Measurements from ENCODE around the gene RDX. TPM values are rescaled to one million over a fixed set of nuclear protein-coding genes. Genes with fewer than 3 reads are reported as not detected.

RDX gene
- total and polyA plus RNA-seq, 2 donors from 2014 or later = 28.0 to 97.3 TPM

DNA sequence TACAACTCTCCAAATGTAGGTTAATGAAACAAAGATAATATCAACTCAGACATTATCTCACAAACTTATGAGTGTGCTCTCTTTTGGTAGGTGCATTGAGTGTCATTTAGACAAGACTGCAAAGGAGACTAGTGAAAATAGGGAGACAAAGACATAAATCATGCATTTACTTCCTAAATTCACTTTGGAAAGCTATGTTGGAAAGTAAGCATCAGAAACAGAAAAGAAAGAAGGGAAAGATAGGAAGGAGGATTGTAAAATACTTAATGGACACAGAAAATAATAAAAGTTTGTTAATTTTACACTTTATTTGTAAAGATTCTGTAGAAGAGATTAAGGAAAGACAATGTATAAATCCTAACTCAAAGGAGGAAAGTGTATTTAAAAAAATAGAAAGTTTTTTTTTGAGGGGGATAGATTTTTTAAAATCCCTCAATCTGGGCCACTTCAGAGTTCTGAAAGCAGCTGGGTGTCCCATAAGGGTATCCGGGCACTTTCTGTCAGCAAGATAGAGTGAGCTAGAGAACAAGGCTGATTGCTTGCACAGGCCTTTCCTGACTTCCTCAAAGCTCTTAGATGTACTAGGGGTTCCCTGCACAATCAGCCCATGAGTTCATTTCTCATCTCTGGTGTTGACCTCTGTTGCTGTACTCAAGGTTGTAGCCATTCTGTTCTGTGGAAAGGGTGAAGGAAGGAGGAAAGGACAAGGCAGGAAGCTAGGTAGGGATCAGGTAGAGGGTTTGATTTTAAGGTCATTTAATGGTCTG is 22.4 kb upstream of the RDX start:
- Histone ChIP-seq H3K27me3 (ENCODE audit: control insufficient read depth, insufficient read depth, low read length) (no peaks in the 10 kb centered on the region), H3K9me3 (ENCODE audit: control insufficient read depth in 2 of 3, insufficient read depth in 1 of 3, low read length in 3 of 3) (no peaks in the 10 kb centered on the region), H3K4me1 (ENCODE audit: control insufficient read depth in 2 of 3, insufficient read depth in 2 of 3, low read depth in 1 of 3, low read length in 3 of 3) (no peaks in the 10 kb centered on the region), H3K4me3 (ENCODE audit: low read length in 3 of 3) (no peak overlapping the region), H3K9ac (ENCODE audit: low read length in 3 of 3) (no peak overlapping the region), H3K27ac (ENCODE audit: low read depth in 2 of 2, low read length in 2 of 2) (no peak overlapping the region), H3K36me3 (ENCODE audit: control insufficient read depth in 2 of 3, insufficient read depth in 3 of 3, low read length in 3 of 3) (no peaks in the 10 kb centered on the region)
- DNase-seq (no peak), FAIRE-seq (no peak)
- intact Hi-C loops (cut with DNase I) = no loop called here
- TF ChIP-seq, protein P1, sequence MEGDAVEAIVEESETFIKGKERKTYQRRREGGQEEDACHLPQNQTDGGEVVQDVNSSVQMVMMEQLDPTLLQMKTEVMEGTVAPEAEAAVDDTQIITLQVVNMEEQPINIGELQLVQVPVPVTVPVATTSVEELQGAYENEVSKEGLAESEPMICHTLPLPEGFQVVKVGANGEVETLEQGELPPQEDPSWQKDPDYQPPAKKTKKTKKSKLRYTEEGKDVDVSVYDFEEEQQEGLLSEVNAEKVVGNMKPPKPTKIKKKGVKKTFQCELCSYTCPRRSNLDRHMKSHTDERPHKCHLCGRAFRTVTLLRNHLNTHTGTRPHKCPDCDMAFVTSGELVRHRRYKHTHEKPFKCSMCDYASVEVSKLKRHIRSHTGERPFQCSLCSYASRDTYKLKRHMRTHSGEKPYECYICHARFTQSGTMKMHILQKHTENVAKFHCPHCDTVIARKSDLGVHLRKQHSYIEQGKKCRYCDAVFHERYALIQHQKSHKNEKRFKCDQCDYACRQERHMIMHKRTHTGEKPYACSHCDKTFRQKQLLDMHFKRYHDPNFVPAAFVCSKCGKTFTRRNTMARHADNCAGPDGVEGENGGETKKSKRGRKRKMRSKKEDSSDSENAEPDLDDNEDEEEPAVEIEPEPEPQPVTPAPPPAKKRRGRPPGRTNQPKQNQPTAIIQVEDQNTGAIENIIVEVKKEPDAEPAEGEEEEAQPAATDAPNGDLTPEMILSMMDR (IDR thresholded peaks at IDR 0.05; ENCODE audit: borderline replicate concordance, extremely low read depth, insufficient read depth) = no peak

DNA sequence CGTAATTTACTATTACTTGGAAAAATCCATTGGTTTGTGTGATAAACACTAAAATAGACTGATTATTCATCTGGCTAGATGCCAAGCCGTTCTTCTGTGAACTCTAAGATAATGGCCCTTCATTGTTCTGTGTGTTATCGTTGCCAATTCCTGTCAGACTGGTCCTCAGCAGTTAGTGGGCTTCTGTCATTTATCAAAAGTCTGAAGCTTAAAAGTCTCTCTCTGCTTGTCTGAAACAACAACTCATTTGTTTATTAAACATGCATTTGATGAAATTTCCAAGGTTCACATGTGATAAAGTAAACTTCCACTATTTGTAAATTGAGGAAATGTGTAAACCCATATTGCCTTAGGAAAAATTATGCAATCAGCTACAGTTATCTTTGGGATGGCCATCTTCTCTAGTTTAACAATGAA is 21.1 kb upstream of the RDX start:
- intact Hi-C loops (cut with DNase I) = no loop called here
- no peak overlapping the region for H3K9ac ChIP-seq (ENCODE audit: low read length in 3 of 3)
- DNase-seq (peak in 1 of 5 donors; percentile 48), FAIRE-seq (no peak)
- no peaks in the 10 kb centered on the region for H3K9me3 ChIP-seq (ENCODE audit: control insufficient read depth in 2 of 3, insufficient read depth in 1 of 3, low read length in 3 of 3)
- H3K27me3 ChIP-seq (ENCODE audit: control insufficient read depth, insufficient read depth, low read length) = no peaks in the 10 kb centered on the region
- TF ChIP-seq, protein P1 (IDR thresholded peaks at IDR 0.05; ENCODE audit: borderline replicate concordance, extremely low read depth, insufficient read depth) = no peak
- H3K4me1 ChIP-seq (ENCODE audit: control insufficient read depth in 2 of 3, insufficient read depth in 2 of 3, low read depth in 1 of 3, low read length in 3 of 3) = no peaks in the 10 kb centered on the region
- no peaks in the 10 kb centered on the region for H3K36me3 ChIP-seq (ENCODE audit: control insufficient read depth in 2 of 3, insufficient read depth in 3 of 3, low read length in 3 of 3)
- H3K4me3 ChIP-seq (ENCODE audit: low read length in 3 of 3) = no peak overlapping the region
- no peak overlapping the region for H3K27ac ChIP-seq (ENCODE audit: low read depth in 2 of 2, low read length in 2 of 2)

DNA sequence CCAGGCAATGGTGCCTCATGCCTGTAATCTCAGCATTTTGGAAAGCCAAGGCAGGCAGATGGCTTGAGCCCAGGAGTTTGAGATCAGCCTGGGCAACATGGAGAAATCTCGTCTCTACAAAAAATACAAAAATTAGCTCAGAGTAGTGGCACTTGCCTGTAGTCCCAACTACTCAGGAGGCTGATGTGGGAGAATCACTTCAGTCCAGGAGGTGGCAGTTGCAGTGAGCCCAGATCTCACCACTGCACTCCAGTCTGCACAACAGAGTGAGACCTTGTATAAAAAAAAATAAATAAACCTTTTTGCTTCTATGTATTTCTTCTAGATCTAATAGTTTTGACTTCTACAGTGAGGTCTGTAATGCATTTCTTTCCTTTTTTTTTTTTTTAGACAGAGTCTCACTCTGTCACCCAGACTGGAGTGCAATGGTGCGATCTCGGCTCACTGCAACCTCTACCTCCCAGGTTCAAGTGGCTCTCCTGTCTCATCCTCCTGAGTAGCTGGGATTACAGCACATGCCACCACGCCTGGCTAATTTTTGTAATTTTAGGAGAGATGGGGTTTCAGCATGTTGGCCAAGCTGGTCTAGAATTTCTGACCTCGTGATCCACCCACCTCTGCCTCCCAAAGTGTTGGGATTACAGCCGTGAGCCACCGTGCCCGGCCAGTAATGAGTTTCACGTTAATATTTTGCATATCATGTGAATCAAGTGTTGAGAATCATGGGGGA is 18.1 kb upstream of the RDX start:
- no peaks in the 10 kb centered on the region for H3K9me3 ChIP-seq (ENCODE audit: control insufficient read depth in 2 of 3, insufficient read depth in 1 of 3, low read length in 3 of 3)
- H3K4me1 ChIP-seq (ENCODE audit: control insufficient read depth in 2 of 3, insufficient read depth in 2 of 3, low read depth in 1 of 3, low read length in 3 of 3) = no peaks in the 10 kb centered on the region
- H3K27ac ChIP-seq (ENCODE audit: low read depth in 2 of 2, low read length in 2 of 2) = no peak overlapping the region
- FAIRE-seq (no peak), DNase-seq (no peak)
- H3K36me3 ChIP-seq (ENCODE audit: control insufficient read depth in 2 of 3, insufficient read depth in 3 of 3, low read length in 3 of 3) = no peaks in the 10 kb centered on the region
- H3K27me3 ChIP-seq (ENCODE audit: control insufficient read depth, insufficient read depth, low read length) = no peaks in the 10 kb centered on the region
- no peak overlapping the region for H3K9ac ChIP-seq (ENCODE audit: low read length in 3 of 3)
- no peak overlapping the region for H3K4me3 ChIP-seq (ENCODE audit: low read length in 3 of 3)
- intact Hi-C loops (cut with DNase I) = no loop called here
- TF ChIP-seq, protein P1 (IDR thresholded peaks at IDR 0.05; ENCODE audit: borderline replicate concordance, extremely low read depth, insufficient read depth) = peak; percentile 2

Measured in kidney (tissue), 14 donors.